Measurements from ENCODE around the gene BAX.

DNA sequence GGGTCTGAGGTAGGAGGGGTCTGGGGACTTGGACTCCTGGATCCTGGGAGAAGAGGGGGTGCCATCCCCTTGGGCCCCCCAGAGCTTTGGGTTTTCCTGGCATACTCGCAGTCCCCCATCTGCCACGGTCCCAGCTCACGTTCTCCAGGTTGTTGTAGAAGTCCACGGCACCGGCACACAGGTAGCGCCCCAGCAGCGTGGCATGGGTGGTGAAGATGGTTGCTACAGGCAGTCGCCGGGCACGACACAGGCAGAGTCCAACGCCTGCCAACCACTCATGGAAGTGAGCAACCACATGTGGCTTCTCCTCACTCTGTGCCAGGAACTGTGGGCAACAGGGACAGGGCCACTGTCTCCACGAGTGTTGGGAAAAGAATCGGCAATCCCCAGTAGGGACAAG is 31.0 kb downstream of the BAX start:
- TF ChIP-seq CTCF (IDR thresholded peaks at IDR 0.05 in 4 of 5, conservative IDR thresholded peaks at IDR 0.05 in 1 of 5) (no peak), POLR2A (IDR thresholded peaks at IDR 0.05) (no peak)

Data from gastrocnemius medialis (tissue), 4 donors.